ENCODE results near the gene SLC6A11.

SLC6A11 gene

DNA sequence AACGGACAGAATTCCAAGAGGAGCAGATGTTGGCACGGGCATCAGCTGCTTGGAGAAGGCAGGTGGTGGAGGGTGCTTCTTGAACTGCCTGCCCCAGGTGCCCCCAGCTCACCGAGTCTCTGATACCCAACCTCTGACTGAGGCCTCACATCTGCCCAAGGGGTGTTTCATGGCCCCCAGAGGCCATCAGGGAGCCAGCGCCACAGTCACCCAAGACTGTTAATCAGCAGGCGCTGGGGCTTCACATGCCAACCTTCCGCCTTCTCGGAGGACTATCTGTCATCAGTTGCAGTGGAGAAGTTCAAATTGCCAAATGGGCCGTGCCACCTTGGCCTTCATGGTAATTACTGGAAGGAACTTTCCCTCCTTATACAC lies 114.6 kb downstream of the SLC6A11 start:
- DNase-seq (ENCODE audit: low read depth, low spot score): no peak

DNA sequence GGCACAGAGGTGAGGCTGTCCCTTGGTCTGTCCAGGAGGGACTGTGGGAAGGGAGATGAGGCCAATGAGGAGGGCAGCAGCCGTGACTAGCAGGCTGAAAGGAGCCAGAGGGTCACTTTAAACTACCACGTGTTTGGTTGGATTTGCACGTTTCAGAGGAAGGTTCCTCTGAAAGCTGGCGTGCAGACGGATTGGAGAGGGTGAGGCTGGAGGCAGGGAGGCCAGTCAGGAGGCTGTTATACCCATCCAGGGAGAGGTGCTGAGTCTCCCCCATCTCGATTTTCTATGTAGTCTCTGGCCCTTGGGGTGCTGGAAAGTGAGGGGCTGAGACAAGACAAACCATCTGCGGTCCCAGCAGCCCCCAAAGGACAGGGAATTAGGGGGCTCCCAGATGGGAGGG lies 116.6 kb downstream of the SLC6A11 start:
- DNase-seq (ENCODE audit: low read depth, low spot score): no peak

DNA sequence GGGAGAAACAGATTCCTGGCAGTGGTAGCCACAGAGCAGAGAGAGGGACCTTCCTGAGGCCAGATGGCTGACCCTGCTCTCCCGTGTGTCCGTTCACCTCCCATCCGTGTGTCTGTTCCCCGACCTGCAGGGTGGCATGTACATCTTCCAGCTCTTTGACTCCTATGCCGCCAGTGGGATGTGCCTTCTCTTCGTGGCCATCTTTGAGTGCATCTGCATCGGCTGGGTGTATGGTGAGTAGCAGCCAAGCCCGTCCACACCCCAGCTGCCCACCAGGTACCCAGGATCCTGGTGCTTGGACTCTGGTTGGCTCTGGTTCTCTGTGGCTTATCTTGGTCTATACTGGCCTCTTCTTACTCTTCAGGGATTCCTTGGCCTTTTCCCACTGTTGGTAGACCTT lies 117.0 kb downstream of the SLC6A11 start:
- DNase-seq (ENCODE audit: low read depth, low spot score): no peak

DNA sequence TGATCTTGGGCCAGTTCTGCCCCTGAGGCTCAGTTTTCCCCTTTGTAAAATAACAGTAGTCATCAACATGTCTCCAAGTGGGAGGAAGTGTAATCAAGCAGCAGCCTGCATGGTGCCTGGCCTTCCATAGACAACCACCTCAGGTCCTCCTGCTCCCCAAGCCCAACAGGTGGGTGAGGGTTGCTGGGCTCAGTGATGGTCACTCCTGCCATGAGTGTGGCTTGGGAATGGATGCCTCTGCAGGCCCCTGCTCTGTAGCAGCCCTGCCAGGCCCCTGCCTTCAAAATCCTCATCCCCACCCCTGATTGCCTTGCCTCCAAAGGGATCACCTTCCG lies 117.4 kb downstream of the SLC6A11 start:
- DNase-seq (ENCODE audit: low read depth, low spot score): no peak

DNA sequence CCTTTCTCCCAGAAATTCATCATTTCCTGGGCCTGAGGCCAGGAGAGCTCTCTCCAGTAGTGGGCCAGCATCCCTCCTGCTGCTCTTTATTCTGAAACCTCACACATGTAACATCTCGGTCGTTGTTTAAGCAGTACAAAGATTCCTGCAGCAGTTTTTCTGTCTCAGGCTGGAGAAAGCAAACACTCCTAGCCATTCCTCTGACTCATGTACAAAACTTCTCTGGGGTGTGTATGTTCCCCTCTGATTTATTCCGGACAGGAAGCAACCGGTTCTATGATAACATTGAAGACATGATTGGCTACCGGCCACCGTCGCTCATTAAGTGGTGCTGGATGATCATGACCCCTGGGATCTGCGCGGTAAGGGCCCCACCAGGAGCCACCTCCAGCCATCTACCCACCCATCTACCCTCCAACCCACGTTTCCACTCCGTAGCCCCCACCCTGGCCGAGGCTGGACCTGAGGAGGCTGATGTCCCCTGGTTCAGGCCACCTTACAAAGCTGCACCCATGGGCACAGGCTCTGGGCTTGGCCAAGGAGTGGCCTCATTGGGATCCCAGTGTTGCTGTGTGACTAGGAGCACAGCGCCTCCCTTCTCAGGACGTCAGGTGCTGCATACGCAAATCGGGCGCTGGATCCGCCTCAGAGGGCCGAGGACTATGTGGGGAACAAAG lies 117.9 kb downstream of the SLC6A11 start:
- peak; percentile 84 for DNase-seq (ENCODE audit: low read depth, low spot score)

DNA sequence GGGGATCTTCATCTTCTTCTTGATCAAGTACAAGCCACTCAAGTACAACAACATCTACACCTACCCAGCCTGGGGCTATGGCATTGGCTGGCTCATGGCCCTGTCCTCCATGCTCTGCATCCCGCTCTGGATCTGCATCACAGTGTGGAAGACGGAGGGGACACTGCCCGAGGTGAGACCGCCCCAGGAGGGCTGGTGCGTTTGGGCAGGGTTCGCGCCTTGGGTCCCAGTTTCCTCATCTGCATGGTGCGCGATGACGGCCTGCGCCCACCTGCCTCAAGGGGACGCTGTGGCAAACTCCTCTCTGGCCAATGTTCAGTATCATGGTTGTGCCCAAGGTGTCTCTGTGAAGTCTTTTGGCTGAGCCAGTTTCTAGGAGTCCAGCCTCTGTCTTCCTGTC lies 119.0 kb downstream of the SLC6A11 start:
- no peak for DNase-seq (ENCODE audit: low read depth, low spot score)

DNA sequence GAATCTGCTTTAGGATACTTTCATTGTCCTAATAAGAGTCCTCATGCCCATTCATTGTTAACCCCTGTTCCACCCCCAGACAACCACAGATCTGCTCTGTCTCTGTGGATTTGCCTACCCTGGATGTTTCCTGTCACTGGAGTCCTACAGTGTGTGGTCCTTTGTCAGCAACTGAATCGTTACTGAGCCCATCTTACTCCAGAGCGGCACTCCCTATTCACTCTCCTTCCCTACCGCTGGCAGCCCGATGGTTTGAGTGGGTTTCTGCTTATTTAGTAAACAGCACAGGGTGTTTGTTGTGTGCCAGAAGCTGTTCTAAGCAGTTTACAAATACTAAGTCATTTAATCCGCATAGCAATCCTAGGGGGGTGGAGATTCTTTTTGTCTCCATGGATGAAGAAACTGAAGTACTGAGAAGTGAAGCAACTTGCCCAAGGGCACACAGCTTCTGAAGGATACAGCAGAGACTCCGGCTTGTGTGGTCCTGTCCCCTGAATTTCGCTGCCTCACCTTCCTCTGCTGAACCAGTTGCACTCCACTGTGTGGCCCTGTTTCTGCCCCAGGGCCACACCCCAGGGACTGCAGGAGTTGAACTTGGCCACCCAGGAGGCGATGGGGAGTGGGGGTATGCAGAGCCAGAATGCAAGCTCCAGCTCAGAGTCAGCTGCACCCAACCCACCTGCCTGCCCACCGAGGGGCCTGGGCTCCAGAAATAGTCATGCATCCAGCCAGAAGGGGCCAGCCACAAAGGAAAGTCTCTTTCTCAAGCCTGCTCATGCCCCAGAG lies 120.0 kb downstream of the SLC6A11 start:
- no peak for DNase-seq (ENCODE audit: low read depth, low spot score)

DNA sequence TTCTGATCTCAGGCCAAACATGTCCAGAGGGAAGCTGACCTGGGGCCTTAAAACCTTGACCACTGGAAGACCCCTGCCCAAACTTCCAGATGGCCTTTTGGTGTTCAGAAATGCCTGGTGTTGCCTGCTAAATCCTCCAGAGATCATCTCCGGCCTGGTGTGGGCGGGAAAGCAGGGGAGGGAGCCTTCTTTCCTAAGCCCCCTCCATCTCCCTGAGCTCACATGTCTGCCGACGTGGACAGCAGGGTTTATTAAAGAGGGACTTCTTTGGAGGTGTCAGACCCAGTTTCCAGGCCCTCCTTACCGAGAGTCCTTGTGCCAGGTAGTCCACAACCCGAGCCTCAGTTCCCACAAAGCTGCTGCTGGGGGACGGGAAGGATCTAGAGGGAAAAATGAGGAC lies 120.7 kb downstream of the SLC6A11 start:
- DNase-seq (ENCODE audit: low read depth, low spot score): no peak

DNA sequence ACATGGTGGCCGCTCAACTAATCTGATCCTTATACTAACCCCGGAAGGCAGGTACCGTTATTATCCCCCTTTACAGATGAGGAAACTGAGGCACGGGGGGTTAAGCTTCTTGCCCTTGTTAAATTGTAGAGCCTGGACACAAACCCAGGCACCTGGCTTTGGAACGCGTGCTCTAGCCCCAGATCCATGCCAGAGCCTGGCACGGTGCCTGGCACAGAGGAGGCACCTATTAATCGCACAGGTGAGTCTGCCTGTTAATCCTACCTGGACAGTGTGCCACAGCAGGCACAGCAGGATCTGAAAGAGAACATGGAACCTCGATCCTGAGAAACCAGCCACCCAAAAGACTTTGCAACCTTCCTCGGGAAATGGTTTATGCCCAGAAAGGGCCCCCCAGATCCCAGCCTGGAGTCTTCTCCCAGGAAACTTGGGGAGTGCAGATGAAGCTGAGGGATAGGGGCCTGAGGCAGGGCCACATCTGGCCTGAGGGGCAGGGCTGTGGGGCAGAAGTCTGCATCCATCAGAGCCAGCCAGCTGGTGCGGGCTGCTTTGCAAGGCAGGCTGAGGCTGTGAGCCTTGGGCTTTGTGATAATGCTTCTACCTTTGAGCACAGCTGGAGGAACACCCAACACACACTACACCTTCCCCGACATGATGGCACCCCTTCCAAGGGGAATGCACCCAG lies 121.3 kb downstream of the SLC6A11 start:
- no peak for DNase-seq (ENCODE audit: low read depth, low spot score)

DNA sequence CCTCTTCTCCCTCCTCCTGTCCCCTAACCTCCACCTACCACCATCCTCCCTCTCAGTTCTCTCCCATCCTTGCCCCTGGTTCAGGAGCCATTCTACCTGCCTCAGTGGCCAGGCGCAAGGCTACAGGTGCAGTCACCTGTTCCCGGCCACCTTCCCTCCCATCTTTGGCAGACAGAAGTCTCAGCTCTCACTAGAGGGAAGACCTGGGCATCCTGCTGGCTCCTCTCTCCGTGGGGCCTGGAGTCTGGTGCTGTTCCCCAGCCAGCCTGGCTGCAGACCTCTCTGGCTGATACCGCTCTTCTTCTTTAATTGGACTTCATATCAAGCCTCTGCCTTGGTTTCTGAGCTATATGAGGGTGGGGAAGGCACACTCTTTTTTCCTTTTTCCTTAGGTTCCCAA lies 123.5 kb downstream of the SLC6A11 start:
- no peak for DNase-seq (ENCODE audit: low read depth, low spot score)

DNA sequence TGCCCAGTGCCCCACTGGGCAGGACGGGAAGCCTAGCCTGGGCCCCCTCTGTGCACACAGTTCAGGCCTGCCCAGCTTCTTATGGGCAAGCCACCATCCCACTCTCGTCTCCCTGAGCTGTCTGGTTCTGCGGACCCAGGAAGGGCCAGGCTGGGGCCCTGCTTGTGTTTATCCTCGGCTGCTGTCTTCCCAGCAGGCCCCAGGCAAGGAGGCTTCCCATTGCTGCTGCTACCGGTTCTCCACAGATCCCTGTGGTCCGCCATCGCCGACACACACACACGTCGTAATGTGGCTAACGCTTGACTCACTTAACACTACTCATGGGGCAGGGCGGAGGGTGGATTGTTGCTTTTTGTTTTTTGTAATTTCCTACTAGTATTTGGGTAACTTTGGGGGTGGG lies 124.1 kb downstream of the SLC6A11 start:
- DNase-seq (ENCODE audit: low read depth, low spot score): no peak

DNA sequence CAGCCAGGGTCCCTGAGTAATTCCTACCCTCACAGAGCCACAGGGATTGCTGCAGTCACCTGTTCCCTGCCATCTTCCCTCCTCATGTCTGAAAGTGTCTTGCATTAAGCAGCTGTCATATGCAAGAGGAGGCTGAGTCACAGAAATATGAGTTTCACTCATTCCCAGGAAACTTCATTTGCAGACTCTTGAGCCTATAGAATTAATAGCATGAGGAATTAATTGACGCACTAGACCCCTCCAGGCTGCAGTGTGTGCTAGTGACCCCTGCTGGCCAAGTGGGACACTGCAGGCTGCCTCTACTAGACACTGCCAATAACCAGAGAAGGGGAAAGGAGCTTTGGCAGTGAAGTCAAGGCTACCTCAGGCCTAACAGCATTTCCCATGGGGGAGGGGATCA lies 125.9 kb downstream of the SLC6A11 start:
- peak; percentile 39 for DNase-seq (ENCODE audit: low read depth, low spot score)

DNA sequence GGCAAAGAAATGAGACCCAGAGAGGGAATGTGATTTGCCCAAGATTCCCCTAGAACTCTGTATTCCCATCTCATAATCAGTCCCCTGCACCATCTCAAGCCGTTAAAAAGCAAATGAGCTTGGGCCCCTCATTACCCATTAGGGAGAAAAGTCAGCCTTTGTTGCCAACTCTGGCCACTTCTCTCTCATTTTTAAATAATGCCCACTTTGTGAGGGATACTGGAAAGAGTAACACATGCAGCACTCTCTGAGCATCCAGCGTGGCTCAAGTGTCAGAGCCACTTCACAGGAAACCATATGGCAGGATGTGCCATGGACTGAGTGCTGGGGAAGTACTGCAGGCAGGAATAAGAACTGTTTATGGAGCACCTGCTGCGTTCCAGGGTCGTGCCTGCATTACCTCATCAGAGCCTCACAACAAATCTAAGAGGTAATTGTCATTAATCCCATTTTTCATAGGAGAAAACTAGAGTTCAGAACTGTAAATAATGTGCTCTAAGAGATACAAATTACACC lies 126.7 kb downstream of the SLC6A11 start:
- no peak for DNase-seq (ENCODE audit: low read depth, low spot score)

DNA sequence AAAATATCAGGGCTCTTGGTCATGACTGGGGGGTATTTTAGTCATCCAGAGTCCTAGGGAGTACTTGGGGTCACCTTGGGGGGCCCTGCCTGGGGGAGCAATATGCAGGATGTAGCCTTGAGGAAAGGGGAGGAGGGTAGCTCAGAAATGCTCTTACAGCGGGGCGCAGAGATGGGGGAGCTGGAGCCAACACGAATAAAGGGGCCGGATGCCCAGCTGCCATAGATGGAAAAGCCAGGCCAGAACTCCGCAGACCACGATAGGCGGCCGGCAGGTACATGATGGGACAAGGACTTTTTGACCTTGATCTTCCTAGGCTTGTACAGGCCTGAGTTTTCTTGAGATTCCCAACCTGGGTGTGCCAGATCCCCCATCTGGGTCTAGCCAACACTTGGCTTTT lies 128.8 kb downstream of the SLC6A11 start:
- DNase-seq (ENCODE audit: low read depth, low spot score): no peak

DNA sequence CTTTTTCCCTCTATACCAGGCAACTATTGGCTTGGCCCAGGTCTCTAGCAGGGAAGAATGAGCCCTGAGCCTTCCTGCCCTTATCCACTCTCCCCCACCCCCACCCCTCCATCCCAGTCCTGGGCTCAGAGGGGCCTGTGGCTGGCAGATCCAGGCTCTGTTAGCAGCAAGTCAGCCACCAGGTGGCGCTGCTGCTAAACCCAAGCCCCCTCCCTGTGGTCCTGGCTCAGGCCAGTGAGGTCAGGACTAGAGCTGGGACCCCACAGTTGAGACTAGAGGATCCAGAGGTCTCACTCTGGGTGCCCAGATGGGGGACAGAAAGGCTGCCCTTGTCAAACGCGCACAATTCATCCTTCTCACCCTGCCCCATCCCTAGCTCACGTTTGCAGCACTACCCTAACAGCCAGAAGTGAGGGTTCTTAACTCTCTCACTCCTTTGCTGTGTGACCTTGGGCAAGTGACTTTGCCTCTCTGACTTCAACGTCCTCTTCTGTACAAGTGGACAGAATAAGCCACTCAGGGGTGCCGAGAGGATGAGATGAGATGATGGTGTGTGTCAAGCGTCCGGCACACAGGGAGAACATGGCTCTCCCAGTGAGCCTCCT lies 129.8 kb downstream of the SLC6A11 start:
- DNase-seq (ENCODE audit: low read depth, low spot score): peak; percentile 78

DNA sequence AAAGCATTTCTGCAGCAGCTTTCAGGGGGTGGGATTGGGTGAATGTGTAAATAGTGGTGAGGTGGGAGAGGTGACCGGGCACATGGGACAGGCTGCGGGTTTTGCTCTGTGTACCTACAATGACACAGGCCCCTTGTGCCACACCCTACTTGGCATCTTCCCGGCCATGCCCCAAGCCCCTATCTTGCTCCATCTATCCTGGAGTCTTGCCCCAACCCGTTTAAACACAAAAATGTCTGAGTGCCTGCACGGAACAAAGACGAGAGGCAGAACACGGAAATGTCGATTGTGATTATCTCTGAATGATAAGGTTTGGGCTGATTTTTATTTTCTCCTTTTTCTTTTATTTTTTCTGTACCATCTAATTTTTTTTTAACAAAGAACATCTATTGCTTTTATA lies 130.5 kb downstream of the SLC6A11 start:
- DNase-seq (ENCODE audit: low read depth, low spot score): no peak

DNA sequence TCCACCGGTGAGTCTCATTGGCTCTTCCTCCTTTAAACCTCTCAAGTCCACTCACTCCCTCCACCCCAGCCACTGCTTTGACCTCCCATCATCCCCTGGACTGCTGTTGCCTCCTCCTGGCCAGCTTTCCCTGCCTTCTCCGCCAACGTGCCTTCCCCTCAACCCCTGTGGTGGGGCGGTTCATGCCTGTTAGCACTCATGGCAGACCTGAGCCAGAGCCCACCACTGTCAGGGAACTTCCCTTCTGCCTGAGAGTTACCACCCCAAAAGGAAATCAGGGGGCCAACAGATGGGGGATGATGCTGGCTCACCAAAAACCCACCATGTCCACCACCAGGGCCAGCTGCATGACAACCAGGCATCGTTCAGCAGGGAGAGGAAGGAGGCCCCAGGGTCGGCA lies 132.3 kb downstream of the SLC6A11 start:
- no peak for DNase-seq (ENCODE audit: low read depth, low spot score)

DNA sequence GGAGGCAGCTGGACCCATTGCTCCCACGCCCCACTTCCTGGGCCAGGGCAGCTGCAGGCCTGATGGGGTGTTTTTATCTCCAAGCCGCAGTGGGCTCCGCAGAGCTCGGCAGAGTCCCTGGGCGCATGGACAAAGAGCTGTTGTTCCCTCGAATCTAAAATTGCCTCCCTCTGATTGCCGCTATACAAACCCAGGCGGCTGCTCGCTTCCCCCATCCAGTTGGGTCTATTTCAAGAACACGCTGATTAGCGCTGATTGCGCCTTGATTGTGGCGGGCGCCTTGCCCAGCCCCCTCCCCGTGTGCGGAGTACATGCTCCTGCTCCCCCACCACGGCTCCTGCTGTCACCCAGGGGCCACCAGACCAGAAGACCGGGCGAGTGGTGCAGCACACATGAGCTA lies 133.2 kb downstream of the SLC6A11 start:
- DNase-seq (ENCODE audit: low read depth, low spot score): no peak

DNA sequence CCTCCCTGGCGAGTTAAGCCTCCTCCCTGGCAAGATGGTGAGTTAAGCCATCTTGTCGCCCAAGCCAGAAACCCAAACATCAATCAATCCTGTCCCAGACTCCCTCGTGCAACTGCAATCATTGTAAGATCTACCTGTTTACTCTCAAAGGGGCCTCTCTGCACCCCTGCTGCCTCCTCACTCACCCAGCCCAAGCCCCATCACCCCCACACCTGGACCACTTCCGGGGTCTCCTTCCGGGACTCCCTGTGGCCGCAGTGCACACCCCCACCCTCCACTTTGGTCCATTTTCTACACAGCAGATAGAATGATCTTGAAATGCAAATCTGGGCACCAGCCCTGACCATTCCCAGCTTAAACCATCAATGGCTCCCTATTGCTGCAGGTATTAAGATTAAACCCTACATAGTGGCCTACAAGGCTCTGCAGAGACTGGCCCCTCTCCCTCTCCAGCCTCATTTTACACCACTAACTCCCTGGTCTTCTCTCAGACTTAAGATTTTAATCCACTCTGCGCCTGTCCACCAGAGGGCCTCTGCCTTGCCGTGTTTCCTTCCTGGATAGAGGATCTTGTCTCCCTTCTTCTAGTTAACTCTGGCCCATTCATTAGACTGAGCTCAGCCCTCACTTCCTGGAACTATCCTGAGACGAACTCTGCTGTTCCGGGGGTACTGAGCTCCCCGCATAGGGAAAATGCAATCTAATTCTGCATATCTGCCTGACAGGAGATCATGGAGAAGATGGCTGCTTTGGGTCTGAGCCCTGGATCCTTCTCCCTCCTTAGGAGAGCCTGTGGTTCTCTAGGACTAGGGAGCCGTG lies 134.7 kb downstream of the SLC6A11 start:
- peak; percentile 55 for DNase-seq (ENCODE audit: low read depth, low spot score)

DNA sequence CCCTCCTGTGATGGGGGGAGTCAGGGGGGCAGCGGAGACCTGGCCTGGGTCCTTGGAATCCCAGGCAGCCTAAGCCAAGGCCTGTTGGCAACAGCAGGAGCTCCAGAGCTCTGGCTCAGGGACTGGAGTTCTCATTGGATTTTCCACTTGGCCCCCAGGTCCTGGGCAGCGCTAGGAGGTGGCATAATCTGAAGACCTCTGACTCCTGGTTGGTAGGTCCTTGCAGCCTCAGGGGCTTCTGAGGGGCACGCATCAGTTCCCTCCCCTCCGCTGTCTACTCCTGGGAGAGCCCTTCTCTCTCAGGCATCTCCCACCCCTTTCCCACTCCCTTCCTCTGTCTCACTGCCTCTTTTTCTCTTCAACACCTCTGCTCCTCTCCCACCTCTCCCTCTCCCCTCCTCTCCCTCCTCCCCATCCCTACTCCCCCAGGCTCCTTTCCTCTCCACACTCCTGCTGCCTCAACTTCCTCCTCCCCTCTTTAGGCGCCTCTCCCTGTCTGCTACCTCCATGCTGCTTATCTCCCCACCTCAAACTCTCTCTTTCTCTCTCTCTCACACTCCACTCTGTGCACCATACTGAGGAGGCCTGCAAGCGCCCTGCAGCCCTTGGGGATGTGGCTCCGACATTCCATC lies 135.4 kb downstream of the SLC6A11 start:
- no peak for DNase-seq (ENCODE audit: low read depth, low spot score)

DNA sequence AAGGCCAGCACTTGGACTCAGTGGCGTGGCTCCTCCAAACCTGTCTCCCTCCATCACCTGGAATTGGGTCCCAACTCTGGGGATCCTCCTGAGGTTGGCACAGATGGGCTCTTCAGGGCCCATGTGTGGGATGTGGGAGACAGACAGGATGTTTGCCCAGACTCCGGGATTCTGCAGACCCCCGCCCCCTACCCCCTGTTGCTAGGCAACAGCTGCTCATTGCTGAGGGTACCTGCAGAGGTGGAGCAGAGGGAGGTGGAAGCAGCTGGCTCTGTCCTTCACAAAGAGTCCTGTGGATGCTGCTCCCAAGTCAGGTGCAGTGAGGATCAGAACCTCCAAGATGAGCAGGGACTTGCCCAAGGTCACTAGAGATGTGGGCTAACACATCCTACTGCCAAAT lies 136.5 kb downstream of the SLC6A11 start:
- no peak for DNase-seq (ENCODE audit: low read depth, low spot score)
